ENCODE measurements around the gene TCF12. TPM values are rescaled to one million over a fixed set of nuclear protein-coding genes. Genes with fewer than 3 reads are reported as not detected.

TCF12 gene
- total RNA-seq, 2 donors from 2014 or later: 69.4 to 140 TPM

DNA sequence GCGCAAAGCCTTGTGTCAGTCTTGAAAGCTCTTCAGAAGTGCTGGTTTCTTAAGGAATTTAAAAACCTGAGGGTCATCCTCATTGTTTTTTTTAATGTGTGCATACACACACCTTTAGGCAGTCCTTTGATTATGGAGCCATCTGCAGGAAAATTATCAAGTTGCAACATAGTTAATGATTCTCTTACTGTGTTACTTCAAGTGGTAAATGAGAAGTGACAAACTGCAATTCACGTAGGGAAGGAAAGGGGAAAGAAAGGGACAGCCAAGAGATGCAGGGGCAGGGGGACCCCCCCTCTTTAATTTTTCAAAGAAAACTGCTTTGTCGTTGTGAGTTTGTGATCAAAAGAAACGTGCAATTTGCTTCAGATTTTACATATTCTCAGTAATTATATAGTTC lies 295.4 kb downstream of the TCF12 start:
- ATAC-seq: no peak
- Mint-ChIP-seq H3K27ac (no peak overlapping the region), H3K27me3 (no peaks in the 10 kb centered on the region), H3K36me3 (no peaks in the 10 kb centered on the region), H3K9me3 (no peaks in the 10 kb centered on the region), H3K4me1 (ENCODE audit: low read depth in 2 of 2) (peaks cover 9 to 22% of the 10 kb centered on the region in 2 donors), H3K4me3 (no peak overlapping the region)
- DNase-seq (ENCODE audit: low spot score): no peak

DNA sequence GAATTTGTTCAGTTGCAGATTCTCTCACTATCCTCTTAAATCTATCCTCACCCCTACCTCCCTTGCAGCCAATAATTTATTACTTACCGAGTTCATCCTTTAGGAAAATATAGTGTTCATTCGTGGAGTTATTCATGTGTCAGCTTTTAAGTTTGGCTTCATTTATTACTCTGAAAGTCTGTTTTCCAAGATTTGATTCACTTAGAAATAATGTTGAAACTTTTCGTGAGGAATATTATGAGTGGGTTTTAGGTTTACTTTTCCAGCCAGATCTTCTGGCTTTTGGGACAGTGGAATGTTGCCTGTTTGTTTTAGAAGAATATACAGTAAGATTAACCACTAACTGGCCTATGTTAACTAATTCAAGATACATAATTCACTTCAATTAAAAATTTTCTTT lies 296.9 kb downstream of the TCF12 start:
- Mint-ChIP-seq H3K4me3 (no peak overlapping the region), H3K27ac (no peak overlapping the region), H3K27me3 (no peaks in the 10 kb centered on the region), H3K36me3 (no peaks in the 10 kb centered on the region), H3K9me3 (no peaks in the 10 kb centered on the region), H3K4me1 (ENCODE audit: low read depth in 2 of 2) (peaks cover 15 to 22% of the 10 kb centered on the region in 2 donors)
- DNase-seq (ENCODE audit: low spot score) (no peak), ATAC-seq (no peak)

DNA sequence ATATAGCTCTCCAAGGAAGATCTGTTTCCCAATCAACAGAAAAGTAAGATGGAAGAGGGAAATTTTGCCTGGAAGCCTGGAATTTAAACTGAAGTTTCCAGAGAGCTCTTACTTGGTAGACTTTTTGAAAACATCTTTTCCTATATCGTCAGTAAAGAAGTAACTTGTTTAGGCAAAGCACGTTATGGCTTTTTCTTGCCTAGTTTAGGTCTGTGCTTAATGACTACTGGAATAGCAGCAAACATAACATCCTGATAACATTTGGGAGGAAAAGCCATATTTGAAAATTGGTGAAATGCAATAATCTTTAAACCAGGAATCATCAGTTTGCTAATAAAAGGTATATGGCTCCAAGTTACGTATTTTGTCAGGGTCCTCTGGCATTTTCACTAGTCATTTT lies 297.4 kb downstream of the TCF12 start:
- H3K9me3 Mint-ChIP-seq: no peaks in the 10 kb centered on the region
- no peak overlapping the region for H3K4me3 Mint-ChIP-seq
- peaks cover 15 to 22% of the 10 kb centered on the region in 2 donors for H3K4me1 Mint-ChIP-seq (ENCODE audit: low read depth in 2 of 2)
- H3K27me3 Mint-ChIP-seq: no peaks in the 10 kb centered on the region
- DNase-seq (ENCODE audit: low spot score) (no peak), ATAC-seq (no peak)
- H3K27ac Mint-ChIP-seq: no peak overlapping the region
- H3K36me3 Mint-ChIP-seq: no peaks in the 10 kb centered on the region

DNA sequence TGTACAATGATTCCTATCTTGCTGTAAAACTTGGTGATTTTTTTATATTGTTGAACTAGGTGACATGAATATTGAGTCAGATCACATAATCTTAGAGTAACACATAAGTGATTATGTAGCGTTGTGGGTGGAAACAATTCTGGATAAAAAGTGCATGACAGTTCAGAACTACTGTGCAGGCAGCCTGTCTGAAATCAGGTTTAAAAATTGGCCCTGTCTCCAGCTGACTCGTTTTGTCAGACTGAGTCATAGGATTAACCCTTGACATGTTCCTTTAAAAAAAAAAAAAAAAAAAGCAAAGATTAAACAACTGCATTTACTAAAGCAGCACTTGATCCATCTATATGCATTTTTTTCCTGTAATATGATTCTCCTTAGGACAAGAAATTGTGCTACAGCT lies 297.8 kb downstream of the TCF12 start:
- DNase-seq (ENCODE audit: low spot score): no peak
- no peaks in the 10 kb centered on the region for H3K27me3 Mint-ChIP-seq
- H3K4me1 Mint-ChIP-seq (ENCODE audit: low read depth in 2 of 2): peaks cover 15 to 22% of the 10 kb centered on the region in 2 donors
- no peaks in the 10 kb centered on the region for H3K9me3 Mint-ChIP-seq
- no peak for ATAC-seq
- H3K27ac Mint-ChIP-seq: no peak overlapping the region
- no peak overlapping the region for H3K4me3 Mint-ChIP-seq
- H3K36me3 Mint-ChIP-seq: no peaks in the 10 kb centered on the region

DNA sequence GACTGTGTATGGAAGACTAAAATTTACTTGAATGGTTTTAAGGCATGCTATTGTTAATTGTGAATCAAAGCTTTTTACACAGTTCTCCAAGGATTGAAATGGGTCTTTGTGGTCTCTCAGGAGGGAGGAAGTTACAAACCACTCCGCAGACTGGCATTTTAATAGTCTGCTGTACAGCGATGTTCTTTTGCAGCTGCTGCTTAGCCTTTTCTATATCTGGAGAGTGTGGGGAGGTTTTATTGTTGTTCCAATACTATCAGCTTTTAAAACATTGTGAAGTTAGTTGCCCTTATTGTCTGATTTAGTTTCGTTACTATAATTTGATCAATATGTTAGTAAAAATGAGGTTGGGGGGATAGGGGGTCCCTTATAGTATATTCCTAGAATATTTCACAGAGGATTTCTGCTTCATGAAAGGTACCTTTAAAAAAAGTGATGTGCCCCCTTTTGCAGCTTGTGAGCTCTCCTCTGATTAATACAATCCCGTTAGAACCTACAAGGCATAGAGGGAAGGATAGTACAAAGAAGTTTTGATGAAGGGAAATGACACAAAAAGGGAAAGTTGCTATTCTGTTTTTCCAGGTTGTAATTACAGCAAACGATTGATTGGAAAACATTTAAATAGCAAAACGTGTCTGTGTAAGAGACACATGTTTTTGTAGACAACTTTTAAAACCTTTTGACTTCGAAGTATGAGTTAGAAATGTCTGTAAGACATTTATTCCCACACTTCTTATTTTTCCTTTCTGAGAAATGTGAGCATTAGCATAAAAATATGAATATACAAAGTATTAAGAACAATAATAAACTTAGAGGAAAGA lies 299.5 kb downstream of the TCF12 start:
- H3K9me3 Mint-ChIP-seq: no peaks in the 10 kb centered on the region
- ATAC-seq (no peak), DNase-seq (ENCODE audit: low spot score) (no peak)
- no peak overlapping the region for H3K27ac Mint-ChIP-seq
- no peaks in the 10 kb centered on the region for H3K36me3 Mint-ChIP-seq
- no peak overlapping the region for H3K4me3 Mint-ChIP-seq
- H3K4me1 Mint-ChIP-seq (ENCODE audit: low read depth in 2 of 2): peaks cover 15 to 22% of the 10 kb centered on the region in 2 donors
- H3K27me3 Mint-ChIP-seq: no peaks in the 10 kb centered on the region

DNA sequence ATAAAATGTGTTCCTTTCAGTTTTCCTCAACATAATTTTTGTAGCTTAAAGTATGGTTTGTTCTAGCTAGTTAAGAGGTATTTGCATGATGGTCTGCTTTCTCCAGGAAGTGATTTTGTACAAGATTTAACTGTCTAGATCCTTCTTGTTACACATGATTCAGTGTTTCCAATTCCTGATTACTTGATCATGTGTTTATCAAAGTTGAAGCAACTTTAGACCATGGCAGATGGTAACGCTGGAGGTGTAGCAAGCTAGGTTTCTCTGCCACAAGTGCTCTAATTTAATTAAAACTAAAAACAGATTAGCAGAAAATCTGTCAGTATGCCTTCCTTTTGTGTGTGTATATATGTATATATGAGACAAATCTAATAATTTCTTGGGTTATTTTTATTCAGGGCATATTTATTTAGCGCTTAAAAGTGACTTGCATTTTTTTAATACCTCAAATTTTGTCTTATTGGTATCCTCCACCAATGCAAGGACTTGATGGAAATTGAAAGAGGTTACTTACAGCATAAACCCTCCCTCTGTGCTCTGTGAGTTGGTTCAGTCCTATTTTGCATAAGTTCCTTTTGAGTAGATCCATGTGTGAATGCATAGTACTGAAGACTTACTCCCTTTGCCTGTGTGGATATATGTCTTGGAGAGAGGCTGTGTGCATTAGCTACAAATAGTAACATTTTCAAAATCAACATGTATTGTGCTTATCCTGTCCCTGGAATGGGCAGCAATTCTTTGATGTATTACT lies 300.6 kb downstream of the TCF12 start:
- no peak overlapping the region for H3K27ac Mint-ChIP-seq
- peaks cover 15 to 19% of the 10 kb centered on the region in 2 donors for H3K4me1 Mint-ChIP-seq (ENCODE audit: low read depth in 2 of 2)
- H3K27me3 Mint-ChIP-seq: no peaks in the 10 kb centered on the region
- no peaks in the 10 kb centered on the region for H3K9me3 Mint-ChIP-seq
- no peak for DNase-seq (ENCODE audit: low spot score)
- ATAC-seq: no peak
- H3K36me3 Mint-ChIP-seq: no peaks in the 10 kb centered on the region
- no peak overlapping the region for H3K4me3 Mint-ChIP-seq

DNA sequence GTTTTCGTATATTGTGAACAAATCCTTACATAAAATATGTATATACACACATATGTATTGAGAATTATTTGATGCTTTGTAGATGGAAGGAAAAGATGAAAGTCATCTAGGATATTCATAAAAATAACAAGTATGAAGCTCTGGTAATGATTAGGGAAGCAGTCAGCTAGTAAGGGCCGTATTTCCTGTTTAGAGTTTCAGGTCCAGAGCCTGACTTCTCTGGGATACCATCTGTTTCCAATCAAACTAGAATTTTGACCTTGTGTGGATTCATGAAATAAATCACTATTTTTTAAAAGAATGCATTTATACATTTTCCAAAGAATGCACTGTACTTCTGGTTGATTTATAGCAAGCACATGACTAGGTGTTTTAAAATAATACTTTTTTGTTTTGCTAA lies 301.8 kb downstream of the TCF12 start:
- Mint-ChIP-seq H3K27me3 (no peaks in the 10 kb centered on the region), H3K4me3 (no peak overlapping the region), H3K4me1 (ENCODE audit: low read depth in 2 of 2) (peaks cover 15% of the 10 kb centered on the region in 2 donors), H3K27ac (no peak overlapping the region), H3K9me3 (no peaks in the 10 kb centered on the region), H3K36me3 (no peaks in the 10 kb centered on the region)
- ATAC-seq (no peak), DNase-seq (ENCODE audit: low spot score) (no peak)

DNA sequence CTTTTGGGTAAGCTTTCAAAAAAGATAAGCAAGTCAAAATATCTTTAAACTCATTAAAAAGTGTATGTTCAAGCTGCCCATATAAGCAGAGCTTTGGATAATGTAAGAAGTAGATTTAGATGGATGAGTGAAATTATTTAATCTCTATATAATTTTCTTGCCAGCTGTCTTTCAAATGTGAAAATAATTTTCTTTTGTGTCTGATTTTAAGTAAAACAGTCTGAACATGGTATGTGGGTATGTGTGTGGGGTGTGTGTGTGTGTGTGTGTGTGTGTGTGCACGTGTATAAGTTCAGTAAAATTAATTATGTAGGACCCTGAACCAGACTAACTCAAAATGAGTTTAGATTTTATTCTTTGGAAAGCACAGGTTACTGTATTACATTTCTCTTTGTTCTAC lies 302.7 kb downstream of the TCF12 start:
- H3K36me3 Mint-ChIP-seq: no peaks in the 10 kb centered on the region
- H3K27me3 Mint-ChIP-seq: no peaks in the 10 kb centered on the region
- no peak overlapping the region for H3K27ac Mint-ChIP-seq
- ATAC-seq (no peak), DNase-seq (ENCODE audit: low spot score) (no peak)
- no peaks in the 10 kb centered on the region for H3K9me3 Mint-ChIP-seq
- H3K4me1 Mint-ChIP-seq (ENCODE audit: low read depth in 2 of 2): peaks cover 13 to 15% of the 10 kb centered on the region in 2 donors
- no peak overlapping the region for H3K4me3 Mint-ChIP-seq

DNA sequence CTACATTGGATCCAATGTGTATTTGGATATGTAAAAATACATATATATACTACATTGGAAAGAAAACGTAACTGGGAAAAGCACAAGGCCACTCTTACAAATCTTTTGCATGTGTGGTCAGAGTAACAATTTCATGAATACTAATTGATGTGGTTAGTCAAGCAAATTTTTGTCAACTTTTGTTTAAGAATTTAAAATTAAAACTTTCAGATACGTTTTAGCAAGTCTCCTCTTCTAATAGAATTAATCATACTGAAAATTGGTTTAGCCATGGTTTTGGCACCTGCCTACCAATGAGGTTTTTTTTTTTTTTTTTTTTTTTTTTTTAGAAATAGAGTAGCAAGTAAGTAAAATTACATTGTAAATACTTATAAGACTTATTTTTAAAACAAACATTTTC lies 304.9 kb downstream of the TCF12 start:
- H3K27ac Mint-ChIP-seq: no peak overlapping the region
- H3K4me3 Mint-ChIP-seq: no peak overlapping the region
- ATAC-seq: no peak
- no peak for DNase-seq (ENCODE audit: low spot score)
- no peaks in the 10 kb centered on the region for H3K27me3 Mint-ChIP-seq
- no peaks in the 10 kb centered on the region for H3K36me3 Mint-ChIP-seq
- H3K4me1 Mint-ChIP-seq (ENCODE audit: low read depth in 2 of 2): peaks cover 7 to 9% of the 10 kb centered on the region in 2 donors
- H3K9me3 Mint-ChIP-seq: no peaks in the 10 kb centered on the region

DNA sequence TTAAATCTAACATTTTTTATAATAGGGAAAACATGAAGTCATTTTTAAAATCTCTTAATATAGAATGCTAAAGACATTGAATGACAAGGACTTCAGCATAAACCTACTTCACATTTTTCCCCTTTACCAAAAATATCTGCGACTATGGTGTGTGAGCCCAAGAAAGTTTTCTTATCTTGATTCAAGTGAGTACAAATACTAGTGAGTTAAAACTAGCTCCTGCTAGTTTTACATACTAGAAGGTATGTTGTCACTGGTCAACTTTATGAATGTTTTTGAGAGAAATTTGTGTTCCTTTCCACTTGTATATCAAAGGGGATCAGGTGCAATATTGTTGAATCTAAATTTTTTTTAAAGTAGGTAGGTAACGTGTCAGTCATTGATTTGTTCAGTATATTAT lies 305.4 kb downstream of the TCF12 start:
- no peak overlapping the region for H3K27ac Mint-ChIP-seq
- DNase-seq (ENCODE audit: low spot score) (no peak), ATAC-seq (no peak)
- H3K9me3 Mint-ChIP-seq: no peaks in the 10 kb centered on the region
- H3K4me3 Mint-ChIP-seq: no peak overlapping the region
- H3K36me3 Mint-ChIP-seq: no peaks in the 10 kb centered on the region
- H3K27me3 Mint-ChIP-seq: no peaks in the 10 kb centered on the region
- peaks cover 6 to 7% of the 10 kb centered on the region in 2 donors for H3K4me1 Mint-ChIP-seq (ENCODE audit: low read depth in 2 of 2)

DNA sequence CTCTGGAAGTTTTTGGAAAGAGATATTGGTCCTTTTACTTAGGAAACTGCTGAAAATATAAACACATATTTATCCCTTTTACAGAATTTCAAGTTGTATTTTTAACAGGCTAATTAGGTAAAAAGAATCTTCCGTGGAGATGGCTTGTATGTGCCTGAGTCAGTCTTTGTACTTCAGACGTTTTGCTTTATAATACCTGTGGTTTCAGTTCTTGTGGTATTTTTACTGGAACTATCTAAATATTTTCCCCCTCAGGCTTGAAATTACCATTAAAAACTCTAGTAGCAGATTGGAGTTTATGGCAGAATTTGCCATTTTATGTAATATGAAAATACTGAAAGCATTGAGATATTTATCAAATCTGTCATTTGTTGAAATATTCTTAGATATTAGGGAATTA lies 306.2 kb downstream of the TCF12 start:
- no peak overlapping the region for H3K4me3 Mint-ChIP-seq
- no peaks in the 10 kb centered on the region for H3K9me3 Mint-ChIP-seq
- H3K27me3 Mint-ChIP-seq: no peaks in the 10 kb centered on the region
- ATAC-seq (no peak), DNase-seq (ENCODE audit: low spot score) (no peak)
- H3K36me3 Mint-ChIP-seq: no peaks in the 10 kb centered on the region
- H3K4me1 Mint-ChIP-seq (ENCODE audit: low read depth in 2 of 2): peaks cover 0 to 2% of the 10 kb centered on the region in 2 donors
- H3K27ac Mint-ChIP-seq: no peak overlapping the region

DNA sequence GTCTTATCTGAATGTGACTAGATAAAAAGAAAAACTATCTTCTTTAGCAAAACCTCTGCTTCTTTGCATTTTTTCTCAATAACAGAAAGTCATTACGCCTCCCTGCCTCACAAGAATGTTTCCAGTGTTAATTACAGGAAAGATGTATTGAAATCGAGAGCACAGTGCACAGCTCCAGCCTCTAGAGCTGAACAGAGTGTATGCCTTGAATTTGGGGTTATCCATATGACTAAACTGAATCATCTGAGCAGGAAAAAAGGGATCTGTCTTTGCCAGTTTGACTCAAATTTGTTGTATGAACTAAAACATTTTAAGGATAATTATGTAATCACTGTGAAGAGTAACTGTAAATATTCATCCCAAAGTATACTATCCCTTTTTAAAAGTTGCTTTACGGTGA lies 308.7 kb downstream of the TCF12 start:
- Mint-ChIP-seq H3K27me3 (no peaks in the 10 kb centered on the region), H3K4me1 (ENCODE audit: low read depth in 2 of 2) (peaks cover 0 to 2% of the 10 kb centered on the region in 2 donors), H3K4me3 (no peak overlapping the region)

DNA sequence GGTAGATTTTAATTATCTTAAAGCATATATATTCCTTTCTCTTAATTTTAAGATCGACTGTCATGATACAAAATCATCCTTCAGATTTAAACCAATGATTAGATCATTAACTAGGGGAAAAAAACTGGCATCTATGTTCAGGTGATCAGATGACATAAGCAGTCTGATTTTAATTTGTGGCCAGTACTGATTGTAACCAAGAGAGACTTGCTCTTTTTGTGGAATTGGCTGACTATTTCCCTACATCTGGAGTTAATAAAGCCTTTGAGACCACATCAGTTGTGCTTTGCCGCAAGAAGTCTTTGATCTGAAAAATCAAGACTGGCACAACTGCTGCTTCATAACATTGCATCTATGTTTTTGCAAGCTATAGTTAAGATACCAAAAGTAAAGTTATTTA lies 309.5 kb downstream of the TCF12 start:
- peaks cover 6% of the 10 kb centered on the region for H3K36me3 Mint-ChIP-seq
- no peak for ATAC-seq
- no peak overlapping the region for H3K27ac Mint-ChIP-seq
- H3K4me1 Mint-ChIP-seq (ENCODE audit: low read depth in 2 of 2): peaks cover 0 to 2% of the 10 kb centered on the region in 2 donors
- H3K4me3 Mint-ChIP-seq: no peak overlapping the region
- H3K27me3 Mint-ChIP-seq: no peaks in the 10 kb centered on the region
- H3K9me3 Mint-ChIP-seq: no peaks in the 10 kb centered on the region
- DNase-seq (ENCODE audit: low spot score): no peak

More for the DNA sequence above, 308.7 kb downstream of the TCF12 start:
- no peak for DNase-seq (ENCODE audit: low spot score)
- Mint-ChIP-seq H3K27ac (no peak overlapping the region), H3K36me3 (no peaks in the 10 kb centered on the region), H3K9me3 (no peaks in the 10 kb centered on the region)
- ATAC-seq: no peak

DNA sequence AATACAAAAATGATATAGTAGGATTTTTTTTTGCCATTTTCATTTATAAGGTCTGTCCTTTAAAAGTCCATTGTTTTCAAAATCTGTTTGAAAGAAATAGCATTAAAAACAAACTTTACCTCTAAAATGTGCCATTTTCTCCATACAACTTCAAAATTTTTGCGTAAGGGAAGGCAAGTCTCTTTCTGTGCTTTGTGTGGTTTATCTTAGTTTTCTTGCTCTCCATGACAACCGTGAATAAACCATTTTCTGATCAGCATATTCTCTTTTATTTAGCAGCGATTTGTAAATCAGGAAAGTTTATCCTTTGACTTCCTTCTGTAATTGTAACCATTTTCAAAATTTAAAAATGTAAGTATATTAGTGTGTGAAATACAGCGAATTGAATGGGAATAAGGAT lies 310.0 kb downstream of the TCF12 start:
- Mint-ChIP-seq H3K36me3 (peaks cover 6% of the 10 kb centered on the region), H3K27ac (no peak overlapping the region), H3K4me3 (no peak overlapping the region), H3K4me1 (ENCODE audit: low read depth in 2 of 2) (peaks cover 0 to 2% of the 10 kb centered on the region in 2 donors), H3K27me3 (no peaks in the 10 kb centered on the region), H3K9me3 (no peaks in the 10 kb centered on the region)
- ATAC-seq (no peak), DNase-seq (ENCODE audit: low spot score) (no peak)

All from natural killer cell treated with Interleukin-12 subunit alpha and Interleukin-12 subunit beta and Interleukin-15 and Interleukin-18, amount 100 ng/mL, for 72 hours (primary cell).